Vagina (tissue), 2 donors: ENCODE measurements around the gene TBC1D30.

ENCODE experiments used
- CTCF ChIP-seq, 3 experiments: fragments of 450-650 bp in 2 of 3; fragments of 200-600 bp in 1 of 3; sonication (generic) in 1 of 3; IDR thresholded peaks; one replicate each; pipeline ENCODE4 v1.5.1; 2017 to 2019; ENCODE audit warnings: antibody characterized with exemption in 3 of 3, mild to moderate bottlenecking in 2 of 3, moderate library complexity in 2 of 3
- POLR2AphosphoS5 ChIP-seq, 2 donors: sonication (generic); formaldehyde crosslinking; IDR thresholded peaks; one replicate each; pipeline ENCODE4 v1.9.0; 2017; ENCODE audit warnings: antibody characterized with exemption in 2 of 2, mild to moderate bottlenecking in 2 of 2, low read depth in 1 of 2; ENCODE audit not compliant: insufficient read depth in 1 of 2

- TF ChIP-seq CTCF (IDR thresholded peaks at IDR 0.05) (no peak), POLR2AphosphoS5 (IDR thresholded peaks at IDR 0.05; ENCODE audit: insufficient read depth in 1 of 2, low read depth in 1 of 2) (no peak)
These were observed 30.1 kb upstream of the TBC1D30 start for GRCh38 chr12:64794305-64794704.
